GM18505 (cell line): ENCODE data around the gene RPS17.
"Not testable (repeated sequence)": the region's sequence is repeated elsewhere in the genome, so short reads cannot be mapped to it uniquely, and the experiment has no call there.

Experiments
- ATAC-seq: cut with Tn5 transposase; IDR thresholded peaks from one replicate; pipeline ENCODE4 v1.9.1; 2021; ENCODE audit not compliant: unreplicated experiment
- POLR2A ChIP-seq: IDR thresholded peaks from 4 replicates; pipeline ENCODE4 v1.6.1; 2011; ENCODE audit warnings: borderline replicate concordance; ENCODE audit not compliant: insufficient read depth, insufficient read length; ENCODE audit errors: extremely low read depth

Gene RPS17

GRCh38 chr15:82537351-82537908 lies 2.8 kb downstream of the RPS17 start:
- no peak for ATAC-seq
- no peak for TF ChIP-seq POLR2A

- no peak for TF ChIP-seq POLR2A
- no peak for ATAC-seq
Observed at GRCh38 chr15:82536409-82537350, 3.6 kb downstream of the RPS17 start.

GRCh38 chr15:82535566-82536408 lies 4.5 kb downstream of the RPS17 start:
- ATAC-seq = no peak
- TF ChIP-seq POLR2A = peak; percentile 52

- ATAC-seq = not testable (repeated sequence)
Observed at GRCh38 chr15:82535151-82535550, 5.1 kb downstream of the RPS17 start.

- not testable (repeated sequence) for ATAC-seq
Observed at GRCh38 chr15:82534457-82534861, 5.8 kb downstream of the RPS17 start.

- ATAC-seq = no peak
- no peak for TF ChIP-seq POLR2A
Observed at GRCh38 chr15:82533801-82534200, 6.5 kb downstream of the RPS17 start.

GRCh38 chr15:82532991-82533481 lies 7.2 kb downstream of the RPS17 start:
- no peak for ATAC-seq
- TF ChIP-seq POLR2A = no peak

- no peak for ATAC-seq
- no peak for TF ChIP-seq POLR2A
Observed at GRCh38 chr15:82532383-82532990, 7.8 kb downstream of the RPS17 start.

GRCh38 chr15:82531496-82532382 lies 8.5 kb downstream of the RPS17 start:
- no peak for ATAC-seq
- no peak for TF ChIP-seq POLR2A

GRCh38 chr15:82530606-82531379 lies 9.5 kb downstream of the RPS17 start:
- no peak for TF ChIP-seq POLR2A
- ATAC-seq = peak; percentile 61

GRCh38 chr15:82530006-82530405 lies 10.3 kb downstream of the RPS17 start:
- ATAC-seq = no peak

GRCh38 chr15:82513587-82513986 lies 26.7 kb downstream of the RPS17 start:
- ATAC-seq = not testable (repeated sequence)

More at GRCh38 chr15:82530006-82530405, 10.3 kb downstream of the RPS17 start:
- no peak for TF ChIP-seq POLR2A

- ATAC-seq = not testable (repeated sequence)
Observed at GRCh38 chr15:82507693-82508092, 32.6 kb downstream of the RPS17 start.

- ATAC-seq = not testable (repeated sequence)
Observed at GRCh38 chr15:82507087-82507486, 33.2 kb downstream of the RPS17 start.

GRCh38 chr15:82505842-82506241 lies 34.4 kb downstream of the RPS17 start:
- not testable (repeated sequence) for ATAC-seq

GRCh38 chr15:82504074-82504473 lies 36.2 kb downstream of the RPS17 start:
- ATAC-seq = not testable (repeated sequence)
